H1 (cell line): Measurements from ENCODE around the gene SCN3A. TPM values are rescaled to one million over a fixed set of nuclear protein-coding genes. Genes with fewer than 3 reads are reported as not detected.

Experiments used
- CTCF ChIA-PET: fragments of 300-600 bp; sonication (Branson Sonifier 250); formaldehyde crosslinking; loops from one replicate; lab custom pipeline; 2021; ENCODE audit not compliant: partially characterized antibody; lab: Charles Lee
- POLR2A ChIA-PET: fragments of 300-600 bp; sonication (Branson Sonifier 250); formaldehyde crosslinking; loops from one replicate; lab custom pipeline; 2021; ENCODE audit warnings: inconsistent platforms; ENCODE audit not compliant: partially characterized antibody; lab: Charles Lee
- DNase-seq, 2 experiments: peaks; one replicate each; pipeline versions ENCODE4 v3.0.0 to v3.0.0-alpha.2; 2010 to 2022; ENCODE audit warnings: low spot score in 2 of 2, low read depth in 1 of 2, mixed read lengths in 1 of 2
- FAIRE-seq: peaks from 2 replicates; lab custom pipeline; 2011; peaks lifted over from hg19 to GRCh38; lab: Jason Lieb, UNC
- H2AFZ ChIP-seq: 2 replicates; pipeline ENCODE4 v1.8.1; 2012; ENCODE audit warnings: low read length, inconsistent platforms
- H2AK5ac ChIP-seq: 2 replicates; pipeline ENCODE4 v1.6.1; 2013; ENCODE audit warnings: low read depth, low read length
- H2BK120ac ChIP-seq: replicated peaks from 2 replicates; pipeline ENCODE3; 2013; ENCODE audit warnings: low read depth, low read length, inconsistent platforms
- H2BK12ac ChIP-seq: 2 replicates; pipeline ENCODE4 v1.6.1; 2013; ENCODE audit warnings: low read depth, low read length
- H2BK15ac ChIP-seq: 2 replicates; pipeline ENCODE4 v1.6.1; 2013; ENCODE audit warnings: low read length
- H2BK20ac ChIP-seq: 2 replicates; pipeline ENCODE4 v1.6.1; 2013; ENCODE audit warnings: low read length
- H2BK5ac ChIP-seq: 2 replicates; pipeline ENCODE4 v1.6.1; 2013; ENCODE audit warnings: low read depth, low read length
- H3K14ac ChIP-seq: 2 replicates; pipeline ENCODE4 v1.6.1; 2013; ENCODE audit warnings: inconsistent platforms; ENCODE audit not compliant: insufficient read length
- H3K18ac ChIP-seq: 2 replicates; pipeline ENCODE4 v1.6.1; 2013; ENCODE audit warnings: low read length; ENCODE audit errors: extremely low read depth
- H3K23ac ChIP-seq: 2 replicates; pipeline ENCODE4 v1.6.1; 2013; ENCODE audit warnings: inconsistent platforms; ENCODE audit not compliant: insufficient read length
- H3K23me2 ChIP-seq: 2 replicates; pipeline ENCODE4 v1.6.1; 2013; ENCODE audit warnings: low read depth, low read length
- H3K27ac ChIP-seq: 2 replicates; pipeline ENCODE4 v1.6.1; 2011; ENCODE audit warnings: low read depth, low read length, inconsistent platforms
- H3K27me3 ChIP-seq, 4 experiments: replicated peaks in 1 of 4; 1 replicate in 1 of 4; 2 replicates in 3 of 4; pipeline versions ENCODE4 v1.6.1 to v1.8.1; 2011 to 2013; ENCODE audit warnings: low read length in 3 of 4, mild to moderate bottlenecking in 3 of 4, inconsistent platforms in 2 of 4, mixed read lengths in 2 of 4, moderate library complexity in 1 of 4; ENCODE audit not compliant: control insufficient read depth in 3 of 4, insufficient read depth in 3 of 4; ENCODE audit errors: extremely low read depth in 1 of 4
- H3K36me3 ChIP-seq, 4 experiments: 2 replicates each; pipeline versions ENCODE4 v1.6.1 to v1.8.1; 2011 to 2013; ENCODE audit warnings: mild to moderate bottlenecking in 4 of 4, low read length in 3 of 4, moderate library complexity in 2 of 4, control low read depth in 1 of 4, inconsistent platforms in 1 of 4; ENCODE audit not compliant: insufficient read depth in 4 of 4, control insufficient read depth in 2 of 4
- H3K4ac ChIP-seq: replicated peaks from 2 replicates; pipeline ENCODE3; 2013; ENCODE audit warnings: low read length, low read depth, mixed read lengths, inconsistent platforms; ENCODE audit not compliant: insufficient read length
- H3K4me1 ChIP-seq, 4 experiments: replicated peaks in 1 of 4; 1 replicate in 1 of 4; 2 replicates in 3 of 4; pipeline versions ENCODE4 v1.6.1 to v1.8.1; 2011 to 2013; ENCODE audit warnings: low read length in 3 of 4, inconsistent platforms in 2 of 4, mixed read lengths in 1 of 4; ENCODE audit not compliant: insufficient read depth in 4 of 4, control insufficient read depth in 3 of 4
- H3K4me2 ChIP-seq, 2 experiments: 2 replicates each; pipeline versions ENCODE4 v1.6.1 to v1.8.1; 2011 to 2013; ENCODE audit warnings: low read depth in 2 of 2, low read length in 2 of 2, control low read depth in 1 of 2, inconsistent platforms in 1 of 2, mild to moderate bottlenecking in 1 of 2; ENCODE audit not compliant: insufficient read depth in 1 of 2
- H3K4me3 ChIP-seq, 4 experiments: fragments of 200-600, 300-600 bp in 1 of 4; sonication (generic), shearing (Covaris generic), sonication (Bioruptor Twin) in 1 of 4; 2 replicates each; pipeline versions ENCODE4 v1.5.1 to v1.8.1; 2011 to 2016; ENCODE audit warnings: low read length in 4 of 4, low read depth in 3 of 4, control low read depth in 2 of 4, inconsistent platforms in 2 of 4, mild to moderate bottlenecking in 2 of 4, mixed read lengths in 1 of 4, moderate library complexity in 1 of 4; ENCODE audit not compliant: insufficient read depth in 2 of 4; ENCODE audit errors: extremely low read depth in 1 of 4
- H3K56ac ChIP-seq: replicated peaks from 2 replicates; pipeline ENCODE3; 2013; ENCODE audit warnings: low read depth, mild to moderate bottlenecking, mixed read lengths, low read length, inconsistent platforms; ENCODE audit not compliant: insufficient read length
- H3K79me1 ChIP-seq: 2 replicates; pipeline ENCODE4 v1.6.1; 2013; ENCODE audit warnings: low read depth, low read length, control low read depth
- H3K79me2 ChIP-seq, 2 experiments: 2 replicates each; pipeline versions ENCODE4 v1.6.1 to v1.8.1; 2012 to 2013; ENCODE audit warnings: low read length in 2 of 2, mild to moderate bottlenecking in 2 of 2, inconsistent platforms in 1 of 2; ENCODE audit not compliant: insufficient read depth in 2 of 2, control insufficient read depth in 1 of 2
- H3K9ac ChIP-seq, 4 experiments: replicated peaks in 1 of 4; 1 replicate in 1 of 4; 2 replicates in 3 of 4; pipeline versions ENCODE4 v1.6.1 to v1.8.1; 2011 to 2013; ENCODE audit warnings: low read depth in 3 of 4, low read length in 3 of 4, control low read depth in 2 of 4, mild to moderate bottlenecking in 2 of 4, moderate library complexity in 2 of 4, inconsistent platforms in 1 of 4; ENCODE audit errors: extremely low read depth in 1 of 4
- H3K9me3 ChIP-seq, 2 experiments: 2 replicates each; pipeline versions ENCODE4 v1.6.1 to v1.8.1; 2012 to 2013; ENCODE audit warnings: mild to moderate bottlenecking in 2 of 2, moderate library complexity in 2 of 2, control low read depth in 1 of 2, inconsistent platforms in 1 of 2, low read depth in 1 of 2, low read length in 1 of 2, mixed read lengths in 1 of 2; ENCODE audit not compliant: insufficient read depth in 2 of 2
- H4K20me1 ChIP-seq, 2 experiments: replicated peaks in 1 of 2; 2 replicates each; pipeline versions ENCODE3 to v1.8.1; 2011 to 2013; ENCODE audit warnings: inconsistent platforms in 2 of 2, low read length in 2 of 2, mild to moderate bottlenecking in 1 of 2; ENCODE audit not compliant: insufficient read depth in 2 of 2, control insufficient read depth in 1 of 2
- H4K5ac ChIP-seq: 2 replicates; pipeline ENCODE4 v1.6.1; 2013; ENCODE audit warnings: low read length, low read depth, mixed read lengths, inconsistent platforms; ENCODE audit not compliant: insufficient read length
- H4K8ac ChIP-seq: 2 replicates; pipeline ENCODE4 v1.8.0; 2013; ENCODE audit warnings: mild to moderate bottlenecking, moderate library complexity, low read length, inconsistent platforms; ENCODE audit not compliant: insufficient read depth; ENCODE audit errors: extremely low read depth
- H4K91ac ChIP-seq: replicated peaks from 2 replicates; pipeline ENCODE3; 2013; ENCODE audit warnings: low read length, mixed read lengths, inconsistent platforms; ENCODE audit not compliant: insufficient read length
- JUND ChIP-seq: IDR thresholded peaks from 2 replicates; pipeline ENCODE4 v1.6.1; 2011; ENCODE audit warnings: mild to moderate bottlenecking, improper control_type of control experiment, low read length
- PHF8 ChIP-seq: fragments of 200-600 bp; sonication (generic); conservative IDR thresholded peaks from 2 replicates; pipeline ENCODE4 v1.7.1; 2012; ENCODE audit warnings: low read depth, mild to moderate bottlenecking, inconsistent platforms, low read length, moderate library complexity
- RBBP5 ChIP-seq: IDR thresholded peaks from 2 replicates; pipeline ENCODE4 v1.7.1; 2012; ENCODE audit warnings: low read depth, mild to moderate bottlenecking, inconsistent platforms, low read length, moderate library complexity, borderline replicate concordance
- WGBS, 2 experiments: shearing (Covaris generic) in 1 of 2; methylation state at CpG; one replicate each; pipeline versions ENCODE4 v1.1.6 to v1.1.7; 2013 to 2015; ENCODE audit warnings: low lambda C conversion rate in 2 of 2, mixed read lengths in 2 of 2, inconsistent platforms in 1 of 2, low coverage in 1 of 2, missing lambda C conversion rate in 1 of 2; ENCODE audit not compliant: insufficient replicate concordance in 2 of 2, insufficient coverage in 1 of 2, insufficient read length in 1 of 2; ENCODE audit errors: extremely low coverage in 1 of 2, missing lambda C conversion rate in 1 of 2; 5-methylcytosine and 5-hydroxymethylcytosine counted together
- polyA plus RNA-seq, 7 experiments: library from polyadenylated mRNA; depleted of rRNA in 3 of 7; stranded (reverse) in 5 of 7; unstranded in 2 of 7; fragments of >200 nt in 5 of 7; fragments of 200-250 nt in 2 of 7; gene quantifications; 1 replicate in 5 of 7; 2 replicates in 1 of 7; 4 replicates in 1 of 7; pipeline versions ENCODE4 v1.2.1 to v1.2.3, GENCODE V29; 2011 to 2013; ENCODE audit warnings: missing spikeins in 2 of 7, mixed read lengths in 2 of 7
- total RNA-seq: library from RNA; stranded (reverse); fragmentation: NEBNext Ultra II Directional; extraction: Animal tissue kit (Norgen Biotek cat#: 25700); gene quantifications from 2 replicates; pipeline ENCODE4 v1.2.1, GENCODE V29; 2021

The SCN3A gene
- total and polyA plus RNA-seq, 2 of the 8 experiments (the other 6 are each of a cell fraction or from before 2014, with no cell fraction given) = 0.02 TPM; not detected in 1

GRCh38 chr2:165240916-165241315 is 37.1 kb upstream of the SCN3A start:
- FAIRE-seq (no peak), DNase-seq (no peak)
- Histone ChIP-seq H3K23ac (no peak overlapping the region), H3K4me2 (no peak overlapping the region), H2BK15ac (no peak overlapping the region), H3K36me3 (no peaks in the 10 kb centered on the region), H3K23me2 (no peaks in the 10 kb centered on the region), H3K4me1 (no peaks in the 10 kb centered on the region), H2AFZ (no peak overlapping the region), H2AK5ac (no peak overlapping the region), H4K8ac (no peak overlapping the region), H3K27ac (no peak overlapping the region), H3K9ac (no peak overlapping the region), H2BK120ac (no peak overlapping the region), H3K18ac (no peak overlapping the region), H2BK5ac (no peak overlapping the region), H3K56ac (no peak overlapping the region), H4K5ac (no peak overlapping the region), H2BK12ac (no peak overlapping the region), H2BK20ac (no peak overlapping the region), H3K4me3 (no peak overlapping the region), H3K79me1 (no peaks in the 10 kb centered on the region), H3K14ac (no peak overlapping the region), H3K4ac (no peak overlapping the region), H3K79me2 (no peaks in the 10 kb centered on the region), H3K27me3 (no peaks in the 10 kb centered on the region), H3K9me3 (no peaks in the 10 kb centered on the region), H4K91ac (no peak overlapping the region), H4K20me1 (no peaks in the 10 kb centered on the region)
- ChIA-PET CTCF (interaction anchor here (2.4 to 2.6 kb wide), 2 partner anchors 9 to 51 kb away, joined by 10 to 19 read pairs; no protein-coding TSS in a partner anchor), POLR2A (no interaction called here)
- WGBS, 2 experiments = 81% methylated on average over 2 of the region's 2 CpGs; no CpG with 5 or more reads in 1 of the 2 experiments
- TF ChIP-seq PHF8 (no peak), RBBP5 (no peak), JUND (no peak)
